MM.1S (cell line): ENCODE data around the gene PSMB2.

Source experiments
- DNase-seq: peaks from one replicate; pipeline ENCODE4 v3.0.0-alpha.2; 2015
- H2AFZ ChIP-seq: fragments of 300-600 bp; sonication (generic); 2 replicates; pipeline ENCODE4 v1.6.0; 2016; ENCODE audit warnings: antibody characterized with exemption, low read length
- H3F3A ChIP-seq: fragments of 300-600 bp; sonication (generic); 2 replicates; pipeline ENCODE4 v1.6.1; 2016; ENCODE audit warnings: mild to moderate bottlenecking, antibody characterized with exemption, low read length, moderate library complexity, mixed read lengths; ENCODE audit not compliant: insufficient read depth
- H3K27ac ChIP-seq: fragments of 300-600 bp; sonication (generic); 2 replicates; pipeline ENCODE4 v1.5.1; 2016; ENCODE audit warnings: mild to moderate bottlenecking, low read length
- H3K27me3 ChIP-seq: fragments of 300-600 bp; sonication (generic); replicated peaks from 2 replicates; pipeline ENCODE4 v1.6.0; 2016; ENCODE audit warnings: low read length; ENCODE audit not compliant: insufficient read depth
- H3K36me3 ChIP-seq: fragments of 300-600 bp; sonication (generic); replicated peaks from 2 replicates; pipeline ENCODE4 v1.6.1; 2016; ENCODE audit warnings: mild to moderate bottlenecking, low read length, mixed read lengths; ENCODE audit not compliant: insufficient read depth
- H3K4me1 ChIP-seq: fragments of 300-600 bp; sonication (generic); 2 replicates; pipeline ENCODE4 v1.6.1; 2016; ENCODE audit warnings: low read length, mixed read lengths
- H3K4me2 ChIP-seq: fragments of 300-600 bp; sonication (generic); 2 replicates; pipeline ENCODE4 v1.6.0; 2016; ENCODE audit warnings: low read depth, low read length
- H3K4me3 ChIP-seq: fragments of 300-600 bp; sonication (generic); 2 replicates; pipeline ENCODE4 v1.5.1; 2016; ENCODE audit warnings: low read length, mixed read lengths
- H3K79me2 ChIP-seq: fragments of 300-600 bp; sonication (generic); 2 replicates; pipeline ENCODE4 v1.6.1; 2016; ENCODE audit warnings: mixed run types, low read length, mixed read lengths
- H3K9ac ChIP-seq: fragments of 300-600 bp; sonication (generic); 2 replicates; pipeline ENCODE4 v1.6.1; 2016; ENCODE audit warnings: low read length, mixed read lengths
- H3K9me2 ChIP-seq: fragments of 300-600 bp; sonication (generic); replicated peaks from 2 replicates; pipeline ENCODE4 v1.6.1; 2016; ENCODE audit warnings: mild to moderate bottlenecking, low read length, mixed read lengths; ENCODE audit not compliant: insufficient read depth
- H3K9me3 ChIP-seq: fragments of 300-600 bp; sonication (generic); replicated peaks from 2 replicates; pipeline ENCODE4 v1.6.1; 2016; ENCODE audit warnings: mild to moderate bottlenecking, low read length, mixed read lengths; ENCODE audit not compliant: insufficient read depth
- H4K20me1 ChIP-seq: fragments of 300-600 bp; sonication (generic); 2 replicates; pipeline ENCODE4 v1.6.1; 2016; ENCODE audit warnings: mild to moderate bottlenecking, low read length, moderate library complexity, mixed read lengths; ENCODE audit not compliant: insufficient read depth
- CTCF ChIP-seq: fragments of 300-600 bp; sonication (generic); IDR thresholded peaks from 2 replicates; pipeline ENCODE4 v1.5.1; 2016; ENCODE audit warnings: antibody characterized with exemption, low read length, mixed read lengths
- EZH2 ChIP-seq: fragments of 300-600 bp; sonication (generic); optimal IDR thresholded peaks from 2 replicates; pipeline ENCODE3; 2017; ENCODE audit warnings: low read depth, mild to moderate bottlenecking, antibody characterized with exemption, low read length, mixed read lengths
- EZH2phosphoT487 ChIP-seq: fragments of 300-600 bp; sonication (generic); IDR thresholded peaks from 2 replicates; pipeline ENCODE4 v1.6.1; 2018; ENCODE audit warnings: antibody characterized with exemption, low read length

Gene PSMB2

GRCh38 chr1:35629051-35629450, 12.3 kb downstream of the PSMB2 start:
- Histone ChIP-seq H4K20me1 (peaks cover 5% of the 10 kb centered on the region; the same call in 1 of the 2 replicates), H3K4me2 (no peak overlapping the region), H3K9me2 (no peaks in the 10 kb centered on the region), H3K27ac (no peak overlapping the region), H3K79me2 (peaks cover 95% of the 10 kb centered on the region), H3K9me3 (no peaks in the 10 kb centered on the region), H3K4me1 (peaks cover 3% of the 10 kb centered on the region; the same call in 1 of the 2 replicates), H3F3A (peaks cover 2% of the 10 kb centered on the region), H3K27me3 (no peaks in the 10 kb centered on the region), H3K9ac (no peak overlapping the region), H3K4me3 (no peak overlapping the region), H2AFZ (no peak overlapping the region), H3K36me3 (peaks cover 31% of the 10 kb centered on the region; the same call in 1 of the 2 replicates)
- DNase-seq = no peak
- TF ChIP-seq EZH2phosphoT487 = no peak
- TF ChIP-seq CTCF = no peak
- no peak for TF ChIP-seq EZH2

GRCh38 chr1:35623832-35624231, 17.5 kb downstream of the PSMB2 start:
- H3K27me3 ChIP-seq = no peaks in the 10 kb centered on the region
- peaks cover 3% of the 10 kb centered on the region; the same call in 1 of the 2 replicates for H3K36me3 ChIP-seq
- TF ChIP-seq CTCF = no peak
- TF ChIP-seq EZH2 = no peak
- TF ChIP-seq EZH2phosphoT487 = no peak
- peaks cover 93% of the 10 kb centered on the region for H3K79me2 ChIP-seq
- DNase-seq = peak; percentile 33
- peaks cover 16% of the 10 kb centered on the region for H3K4me1 ChIP-seq
- H3F3A ChIP-seq = peaks cover 17% of the 10 kb centered on the region
- peaks cover 8% of the 10 kb centered on the region; the same call in 1 of the 2 replicates for H4K20me1 ChIP-seq
- H3K4me3 ChIP-seq = no peak overlapping the region
- peak overlapping the region; percentile 81 for H3K27ac ChIP-seq
- no peaks in the 10 kb centered on the region for H3K9me3 ChIP-seq
- H2AFZ ChIP-seq = no peak overlapping the region
- H3K9me2 ChIP-seq = no peaks in the 10 kb centered on the region
- H3K4me2 ChIP-seq = peak overlapping the region; percentile 61; the same call in 1 of the 2 replicates
- 0 out of 2 replicates have a peak overlapping the region, but pooled peaks have one; percentile 10 for H3K9ac ChIP-seq

- no peaks in the 10 kb centered on the region for H3K9me3 ChIP-seq
- no peak overlapping the region for H3K4me3 ChIP-seq
- DNase-seq = no peak
- no peak overlapping the region for H2AFZ ChIP-seq
- H3K9me2 ChIP-seq = no peaks in the 10 kb centered on the region
- peaks cover 3% of the 10 kb centered on the region; the same call in 1 of the 2 replicates for H3K36me3 ChIP-seq
- H3K4me2 ChIP-seq = peak overlapping the region; percentile 61
- no peaks in the 10 kb centered on the region for H3K27me3 ChIP-seq
- peaks cover 16% of the 10 kb centered on the region for H3K4me1 ChIP-seq
- peaks cover 13% of the 10 kb centered on the region; the same call in 1 of the 2 replicates for H4K20me1 ChIP-seq
- H3K79me2 ChIP-seq = peaks cover 93% of the 10 kb centered on the region
- no peak overlapping the region for H3K9ac ChIP-seq
- TF ChIP-seq EZH2phosphoT487 = no peak
- no peak for TF ChIP-seq CTCF
- TF ChIP-seq EZH2 = no peak
- H3K27ac ChIP-seq = peak overlapping the region; percentile 81
- peaks cover 17% of the 10 kb centered on the region for H3F3A ChIP-seq
Observed at GRCh38 chr1:35622510-35623178, 18.7 kb downstream of the PSMB2 start.
